ENCODE data around the gene KPTN. TPM values are rescaled to one million over a fixed set of nuclear protein-coding genes. Genes with fewer than 3 reads are reported as not detected.

Gene KPTN
- 2.5 and 2.9 TPM in 2 replicates for total RNA-seq (ENCODE audit: low replicate concordance)

GRCh38 chr19:47483800-47484690 is at the start of gene KPTN:
Gene KPTN, minus strand, starts transcription at chr19:47484219. Its CDS starts 59 bp downstream, at chr19:47484160.
- peak; percentile 89 for DNase-seq (ENCODE audit: low read depth)
- peak; percentile 97 for TF ChIP-seq CTCF (IDR thresholded peaks at IDR 0.05; ENCODE audit: insufficient read depth, low read length)
- peak within 1 kb of the TSS; percentile 79 for H3K4me3 ChIP-seq (ENCODE audit: low read depth, low read length)

- TF ChIP-seq CTCF (IDR thresholded peaks at IDR 0.05; ENCODE audit: insufficient read depth, low read length), result no peak
- no peak for DNase-seq (ENCODE audit: low read depth)
- H3K4me3 ChIP-seq (ENCODE audit: low read depth, low read length), result no peak overlapping the region
Observed at GRCh38 chr19:47531640-47532387, 47.8 kb upstream of the KPTN start.

DNA sequence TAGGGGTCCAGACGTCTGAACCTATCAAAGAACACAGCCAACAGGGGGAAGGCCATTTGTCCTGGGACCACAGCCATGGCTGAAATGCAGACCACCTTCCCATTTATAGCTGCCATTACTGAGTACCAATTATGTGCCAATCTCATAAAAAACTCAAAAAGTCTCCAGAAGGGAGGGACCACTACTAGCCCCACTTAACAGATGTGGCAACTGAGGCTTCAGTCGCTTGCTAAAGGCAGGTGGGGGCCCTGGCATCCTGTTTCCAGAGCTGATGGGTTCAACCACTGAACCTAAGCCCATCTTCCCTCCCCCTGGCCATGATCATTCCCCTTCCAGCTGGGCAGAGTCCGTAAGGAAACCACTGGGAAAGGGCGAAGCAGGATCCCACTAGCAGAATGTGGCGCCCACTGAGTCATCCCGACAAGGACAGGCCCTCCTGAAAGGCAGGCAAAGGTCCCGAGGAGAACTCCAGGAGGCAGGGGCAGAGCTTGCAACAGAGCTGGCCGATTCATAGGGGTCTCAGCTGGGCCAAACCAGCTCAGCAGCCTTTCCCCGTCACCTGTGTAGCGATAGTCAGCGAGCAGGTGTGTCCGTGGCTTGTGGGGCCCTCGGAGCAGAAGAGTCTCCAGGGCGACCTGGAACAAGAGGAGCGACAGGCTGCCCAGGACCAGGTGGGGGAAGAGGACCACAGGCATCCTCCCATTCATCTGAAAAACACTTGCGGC is 45.2 kb upstream of the KPTN start:
- no peak for TF ChIP-seq CTCF (IDR thresholded peaks at IDR 0.05; ENCODE audit: insufficient read depth, low read length)
- H3K4me3 ChIP-seq (ENCODE audit: low read depth, low read length), result no peak overlapping the region
- DNase-seq (ENCODE audit: low read depth), result no peak

DNA sequence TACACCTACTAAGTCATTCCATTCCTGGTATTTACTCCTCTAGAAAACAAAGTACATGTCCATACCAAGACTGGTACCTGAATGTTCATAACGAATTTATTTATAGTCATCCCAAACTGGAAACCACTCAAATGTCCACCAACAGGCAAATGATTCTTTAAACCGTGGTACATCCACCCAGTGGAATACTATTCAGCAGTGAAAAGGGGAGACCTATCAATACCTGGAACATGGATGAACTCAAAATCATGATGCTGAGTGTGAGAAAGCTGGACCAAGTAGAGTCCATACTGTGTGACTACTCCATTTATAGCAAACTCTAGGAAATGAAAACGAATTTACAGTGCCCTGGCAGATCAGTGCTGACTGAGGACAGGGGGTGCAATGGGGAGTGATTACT is 42.8 kb upstream of the KPTN start:
- TF ChIP-seq CTCF (IDR thresholded peaks at IDR 0.05; ENCODE audit: insufficient read depth, low read length), result no peak
- no peak overlapping the region for H3K4me3 ChIP-seq (ENCODE audit: low read depth, low read length)
- DNase-seq (ENCODE audit: low read depth), result no peak

GRCh38 chr19:47523473-47523872 is 39.5 kb upstream of the KPTN start:
- no peak overlapping the region for H3K4me3 ChIP-seq (ENCODE audit: low read depth, low read length)
- no peak for DNase-seq (ENCODE audit: low read depth)
- TF ChIP-seq CTCF (IDR thresholded peaks at IDR 0.05; ENCODE audit: insufficient read depth, low read length), result no peak

DNA sequence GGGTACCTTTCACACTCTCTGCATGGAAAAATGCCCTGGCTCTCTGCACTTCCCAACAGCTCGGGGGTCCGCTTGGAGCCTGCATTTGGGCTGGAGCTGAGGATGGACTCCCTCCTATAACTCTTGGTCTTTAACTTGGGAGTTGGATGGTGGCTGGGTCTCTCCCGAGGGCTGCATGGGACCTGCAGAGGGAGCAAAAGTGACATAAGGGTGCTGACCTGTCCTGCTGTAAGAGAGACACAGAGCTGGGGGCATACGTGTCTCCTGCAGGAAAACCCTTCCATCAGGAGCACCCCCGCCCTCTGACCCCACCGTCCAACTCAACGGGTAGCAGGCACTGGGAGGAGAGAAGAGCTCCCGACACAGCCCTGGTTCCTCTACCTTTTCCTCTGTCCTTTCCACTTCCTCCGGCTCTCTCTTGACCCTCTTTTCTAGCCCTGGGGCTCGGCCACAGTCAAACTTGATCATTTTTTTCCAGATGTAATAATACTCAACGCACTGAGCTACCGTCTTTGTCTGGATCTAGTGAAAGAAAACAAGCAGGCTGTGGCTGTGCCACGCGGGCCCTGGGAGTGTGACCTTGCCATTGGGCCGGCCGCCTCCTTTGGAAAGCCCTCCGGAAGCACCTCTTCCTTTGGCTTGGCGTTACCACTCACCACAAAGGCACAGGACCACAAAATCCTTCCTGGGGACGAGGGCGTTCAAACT is 37.6 kb upstream of the KPTN start:
- no peak overlapping the region for H3K4me3 ChIP-seq (ENCODE audit: low read depth, low read length)
- TF ChIP-seq CTCF (IDR thresholded peaks at IDR 0.05; ENCODE audit: insufficient read depth, low read length), result no peak
- no peak for DNase-seq (ENCODE audit: low read depth)

Data from fibroblast of the aortic adventitia (primary cell).